Neural progenitor cell (in vitro differentiated cells): Measurements from ENCODE around the gene ORC2. TPM values are rescaled to one million over a fixed set of nuclear protein-coding genes. Genes with fewer than 3 reads are reported as not detected.

Source experiments
- DNase-seq: peaks from one replicate; pipeline ENCODE4 v3.0.0-alpha.2; 2016; ENCODE audit warnings: low spot score
- H2AFZ ChIP-seq: fragments of 200-600 bp; sonication (generic); replicated peaks from 2 replicates; pipeline ENCODE4 v1.6.1; 2016; ENCODE audit warnings: antibody characterized with exemption
- H3F3A ChIP-seq: fragments of 200-600 bp; sonication (generic); 2 replicates; pipeline ENCODE4 v1.6.1; 2016; ENCODE audit warnings: antibody characterized with exemption, low read depth
- H3K27ac ChIP-seq: fragments of 200-600 bp; sonication (generic); 2 replicates; pipeline ENCODE4 v1.5.1; 2016; ENCODE audit warnings: mild to moderate bottlenecking
- H3K27me3 ChIP-seq: fragments of 200-600 bp; sonication (generic); 2 replicates; pipeline ENCODE4 v1.6.1; 2016; ENCODE audit warnings: mild to moderate bottlenecking, moderate library complexity
- H3K36me3 ChIP-seq: fragments of 200-600 bp; sonication (generic); 2 replicates; pipeline ENCODE4 v1.5.1; 2016
- H3K4me1 ChIP-seq: fragments of 200-600 bp; sonication (generic); 2 replicates; pipeline ENCODE4 v1.6.1; 2016; ENCODE audit warnings: mixed run types
- H3K4me2 ChIP-seq: fragments of 200-600 bp; sonication (generic); 2 replicates; pipeline ENCODE4 v1.6.1; 2016
- H3K4me3 ChIP-seq: fragments of 200-600 bp; sonication (generic); 2 replicates; pipeline ENCODE4 v1.5.1; 2016
- H3K79me2 ChIP-seq: fragments of 200-600 bp; sonication (generic); 2 replicates; pipeline ENCODE4 v1.6.1; 2016; ENCODE audit warnings: low read depth
- H3K9ac ChIP-seq: fragments of 200-600 bp; sonication (generic); 2 replicates; pipeline ENCODE4 v1.6.1; 2016
- H3K9me3 ChIP-seq: fragments of 200-600 bp; sonication (generic); 2 replicates; pipeline ENCODE4 v1.5.1; 2016; ENCODE audit warnings: low read depth
- H4K20me1 ChIP-seq: fragments of 200-600 bp; sonication (generic); 2 replicates; pipeline ENCODE4 v1.6.1; 2016; ENCODE audit warnings: low read depth
- H3K27ac Mint-ChIP-seq: 3 replicates; pipeline ENCODE4 v1.8.0; 2021; ENCODE audit warnings: mixed read lengths
- H3K27me3 Mint-ChIP-seq: 2 replicates; pipeline ENCODE4 v1.8.0; 2022; ENCODE audit warnings: low read depth, mild to moderate bottlenecking, inconsistent platforms, moderate library complexity, mixed read lengths; ENCODE audit not compliant: insufficient read depth
- H3K36me3 Mint-ChIP-seq: 3 replicates; pipeline ENCODE4 v1.8.0; 2021; ENCODE audit warnings: mixed read lengths
- H3K4me1 Mint-ChIP-seq: 3 replicates; pipeline ENCODE4 v1.8.0; 2021; ENCODE audit warnings: mixed read lengths
- H3K4me3 Mint-ChIP-seq: 3 replicates; pipeline ENCODE4 v1.8.0; 2021; ENCODE audit warnings: mild to moderate bottlenecking, moderate library complexity, mixed read lengths
- H3K9me3 Mint-ChIP-seq: 3 replicates; pipeline ENCODE4 v1.8.0; 2020; ENCODE audit warnings: mixed read lengths
- EZH2 ChIP-seq: fragments of 200-600 bp; sonication (generic); IDR thresholded peaks from 2 replicates; pipeline ENCODE4 v1.6.1; 2017; ENCODE audit warnings: antibody characterized with exemption, mild to moderate bottlenecking, moderate library complexity
- EZH2phosphoT487 ChIP-seq: fragments of 200-600 bp; sonication (generic); IDR thresholded peaks from 2 replicates; pipeline ENCODE4 v1.6.1; 2017; ENCODE audit warnings: antibody characterized with exemption
- total RNA-seq: library from RNA; depleted of rRNA; stranded (reverse); fragments of >200 nt; gene quantifications from 2 replicates; pipeline ENCODE4 v1.2.3, GENCODE V29; 2015; ENCODE audit warnings: low replicate concordance
- TF ChIP-seq, protein P1 (sequence below): fragments of 200-600 bp; sonication (generic); IDR thresholded peaks from 2 replicates; pipeline ENCODE4 v1.5.1; 2017; ENCODE audit warnings: antibody characterized with exemption, mild to moderate bottlenecking

Gene ORC2
- total RNA-seq, 1 donor from 2014 or later, result 75.4 TPM

DNA sequence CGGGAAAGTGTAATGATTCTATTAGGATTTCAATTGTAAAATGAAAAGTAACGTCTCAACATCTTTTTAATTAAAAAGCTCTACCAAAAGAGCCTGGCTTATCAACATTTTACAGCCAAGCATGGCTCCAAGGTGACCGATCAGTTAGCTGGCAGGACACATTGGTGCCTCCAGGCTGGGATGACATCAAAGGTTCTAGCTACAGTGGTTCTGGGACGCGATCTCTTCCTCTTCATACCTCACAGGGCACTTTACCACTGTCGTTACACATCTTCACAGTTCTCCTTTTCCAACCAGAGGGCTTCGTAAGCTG lies 693 bp downstream of the ORC2 start:
- peaks cover 77% of the 10 kb centered on the region for H3K79me2 ChIP-seq
- TF ChIP-seq, protein P1, sequence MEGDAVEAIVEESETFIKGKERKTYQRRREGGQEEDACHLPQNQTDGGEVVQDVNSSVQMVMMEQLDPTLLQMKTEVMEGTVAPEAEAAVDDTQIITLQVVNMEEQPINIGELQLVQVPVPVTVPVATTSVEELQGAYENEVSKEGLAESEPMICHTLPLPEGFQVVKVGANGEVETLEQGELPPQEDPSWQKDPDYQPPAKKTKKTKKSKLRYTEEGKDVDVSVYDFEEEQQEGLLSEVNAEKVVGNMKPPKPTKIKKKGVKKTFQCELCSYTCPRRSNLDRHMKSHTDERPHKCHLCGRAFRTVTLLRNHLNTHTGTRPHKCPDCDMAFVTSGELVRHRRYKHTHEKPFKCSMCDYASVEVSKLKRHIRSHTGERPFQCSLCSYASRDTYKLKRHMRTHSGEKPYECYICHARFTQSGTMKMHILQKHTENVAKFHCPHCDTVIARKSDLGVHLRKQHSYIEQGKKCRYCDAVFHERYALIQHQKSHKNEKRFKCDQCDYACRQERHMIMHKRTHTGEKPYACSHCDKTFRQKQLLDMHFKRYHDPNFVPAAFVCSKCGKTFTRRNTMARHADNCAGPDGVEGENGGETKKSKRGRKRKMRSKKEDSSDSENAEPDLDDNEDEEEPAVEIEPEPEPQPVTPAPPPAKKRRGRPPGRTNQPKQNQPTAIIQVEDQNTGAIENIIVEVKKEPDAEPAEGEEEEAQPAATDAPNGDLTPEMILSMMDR, result no peak
- TF ChIP-seq EZH2phosphoT487 (no peak), EZH2 (no peak)
- no peaks in the 10 kb centered on the region for H3K27me3 ChIP-seq
- peaks cover 22% of the 10 kb centered on the region for H3F3A ChIP-seq
- peak overlapping the region; percentile 98 for H3K4me3 Mint-ChIP-seq
- peaks cover 4% of the 10 kb centered on the region for H3K36me3 ChIP-seq
- peak overlapping the region; percentile 97 for H3K27ac Mint-ChIP-seq
- H3K4me1 ChIP-seq, result peaks cover 25% of the 10 kb centered on the region
- peak overlapping the region; percentile 83 for H3K27ac ChIP-seq
- peaks cover 2% of the 10 kb centered on the region for H3K36me3 Mint-ChIP-seq
- H3K4me3 ChIP-seq, result peak overlapping the region; percentile 91
- no peaks in the 10 kb centered on the region for H3K27me3 Mint-ChIP-seq
- H4K20me1 ChIP-seq, result peaks cover 34% of the 10 kb centered on the region
- no peaks in the 10 kb centered on the region for H3K9me3 ChIP-seq
- DNase-seq, result no peak
- H3K9me3 Mint-ChIP-seq, result no peaks in the 10 kb centered on the region
- peaks cover 30% of the 10 kb centered on the region for H3K4me1 Mint-ChIP-seq
- H3K4me2 ChIP-seq, result peak overlapping the region; percentile 94
- H3K9ac ChIP-seq, result peak overlapping the region; percentile 74
- peak overlapping the region; percentile 81 for H2AFZ ChIP-seq

DNA sequence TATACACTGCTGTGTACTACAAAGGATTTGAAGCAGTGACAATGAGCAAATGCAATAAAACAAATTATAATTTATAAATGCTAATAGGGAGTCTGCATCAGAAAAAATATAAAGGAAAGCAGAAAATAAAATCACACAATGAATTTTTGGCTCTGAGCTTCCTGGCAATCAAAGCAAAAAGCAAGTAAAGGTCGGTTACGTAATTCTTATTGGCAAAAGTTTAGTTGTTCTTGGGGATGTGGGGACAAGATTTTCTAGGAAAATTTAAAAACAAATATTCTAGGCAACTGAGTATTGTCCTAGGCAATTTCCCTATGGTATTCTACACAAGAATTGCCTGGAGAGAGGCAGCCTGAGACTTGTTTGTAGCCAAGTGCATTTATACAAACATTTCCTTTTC lies 1.8 kb downstream of the ORC2 start:
- no peak for DNase-seq
- Histone ChIP-seq H3K9me3 (no peaks in the 10 kb centered on the region), H3K4me1 (peaks cover 25% of the 10 kb centered on the region), H3K4me3 (peak overlapping the region; percentile 91), H3F3A (peaks cover 22% of the 10 kb centered on the region), H3K27me3 (no peaks in the 10 kb centered on the region), H4K20me1 (peaks cover 34% of the 10 kb centered on the region), H3K79me2 (peaks cover 77% of the 10 kb centered on the region), H3K9ac (no peak overlapping the region), H3K4me2 (peak overlapping the region; percentile 94), H3K27ac (no peak overlapping the region), H2AFZ (no peak overlapping the region), H3K36me3 (peaks cover 15% of the 10 kb centered on the region)
- no peaks in the 10 kb centered on the region for H3K27me3 Mint-ChIP-seq
- peaks cover 28% of the 10 kb centered on the region for H3K4me1 Mint-ChIP-seq
- peaks cover 3% of the 10 kb centered on the region for H3K36me3 Mint-ChIP-seq
- TF ChIP-seq, protein P1, result no peak
- no peak for TF ChIP-seq EZH2phosphoT487
- TF ChIP-seq EZH2, result no peak
- no peaks in the 10 kb centered on the region for H3K9me3 Mint-ChIP-seq
- no peak overlapping the region for H3K27ac Mint-ChIP-seq
- H3K4me3 Mint-ChIP-seq, result peak overlapping the region; percentile 33

DNA sequence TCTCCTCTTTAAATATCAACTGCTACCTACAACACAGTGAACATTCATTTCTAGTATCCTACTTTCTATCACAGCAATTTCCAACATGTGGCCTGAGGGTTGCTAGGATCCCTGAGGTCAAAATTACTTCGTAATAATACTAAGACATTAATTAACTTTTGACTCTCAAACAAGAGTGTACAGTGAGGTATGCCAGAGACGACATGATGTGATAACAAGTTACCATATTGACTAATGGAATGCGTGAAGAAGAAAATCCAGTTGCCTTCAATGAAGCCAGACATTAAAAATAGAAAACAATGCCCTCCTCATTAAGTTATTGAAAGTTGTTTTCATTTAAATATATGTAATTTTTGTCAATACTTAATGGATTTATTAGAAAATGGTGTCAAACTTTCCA lies 13.1 kb downstream of the ORC2 start:
- H3K4me3 Mint-ChIP-seq, result no peak overlapping the region
- no peak for DNase-seq

More for the DNA sequence above, 13.1 kb downstream of the ORC2 start:
- no peaks in the 10 kb centered on the region for H3K9me3 ChIP-seq
- H3K27ac Mint-ChIP-seq, result no peak overlapping the region
- no peak overlapping the region for H3K4me2 ChIP-seq
- H3K4me3 ChIP-seq, result no peak overlapping the region
- H3F3A ChIP-seq, result peaks cover 3% of the 10 kb centered on the region
- TF ChIP-seq, protein P1, result no peak
- TF ChIP-seq EZH2 (no peak), EZH2phosphoT487 (no peak)
- H3K4me1 ChIP-seq, result no peaks in the 10 kb centered on the region
- H3K79me2 ChIP-seq, result no peaks in the 10 kb centered on the region
- no peak overlapping the region for H2AFZ ChIP-seq
- H3K9me3 Mint-ChIP-seq, result no peaks in the 10 kb centered on the region
- H4K20me1 ChIP-seq, result peaks cover 2% of the 10 kb centered on the region
- H3K4me1 Mint-ChIP-seq, result no peaks in the 10 kb centered on the region
- H3K27ac ChIP-seq, result no peak overlapping the region
- peaks cover 10% of the 10 kb centered on the region for H3K36me3 Mint-ChIP-seq
- peaks cover 24% of the 10 kb centered on the region for H3K36me3 ChIP-seq
- no peak overlapping the region for H3K9ac ChIP-seq
- no peaks in the 10 kb centered on the region for H3K27me3 ChIP-seq
- H3K27me3 Mint-ChIP-seq, result no peaks in the 10 kb centered on the region
